Lower leg skin (tissue), 3 donors: ENCODE measurements around the gene ZSCAN20.

ENCODE experiments used
- CTCF ChIP-seq, 3 donors: fragments of 450-650 bp; IDR thresholded peaks; one replicate each; pipeline ENCODE4 v1.5.1; 2016; ENCODE audit warnings: antibody characterized with exemption in 3 of 3, mild to moderate bottlenecking in 3 of 3, moderate library complexity in 2 of 3
- POLR2A ChIP-seq, 2 donors: fragments of 450-650 bp; IDR thresholded peaks; one replicate each; pipeline ENCODE4 v1.6.1; 2016 to 2017; ENCODE audit warnings: antibody characterized with exemption in 2 of 2, mild to moderate bottlenecking in 1 of 2, moderate library complexity in 1 of 2

- no peak for TF ChIP-seq CTCF (IDR thresholded peaks at IDR 0.05)
- no peak for TF ChIP-seq POLR2A (IDR thresholded peaks at IDR 0.05)
Measured at GRCh38 chr1:33460947-33461629, 11.4 kb upstream of the ZSCAN20 start.
